GM11168 (cell line): ENCODE measurements around the gene MBD6.

ENCODE experiments used
- in situ Hi-C: fragments of 300-500 bp; cut with MboI; formaldehyde crosslinking; loops from one replicate; pipeline ENCODE4 v1.12.0; 2022; ENCODE audit warnings: low sequenced_read_pairs; ENCODE audit not compliant: unreplicated experiment

The MBD6 gene

DNA sequence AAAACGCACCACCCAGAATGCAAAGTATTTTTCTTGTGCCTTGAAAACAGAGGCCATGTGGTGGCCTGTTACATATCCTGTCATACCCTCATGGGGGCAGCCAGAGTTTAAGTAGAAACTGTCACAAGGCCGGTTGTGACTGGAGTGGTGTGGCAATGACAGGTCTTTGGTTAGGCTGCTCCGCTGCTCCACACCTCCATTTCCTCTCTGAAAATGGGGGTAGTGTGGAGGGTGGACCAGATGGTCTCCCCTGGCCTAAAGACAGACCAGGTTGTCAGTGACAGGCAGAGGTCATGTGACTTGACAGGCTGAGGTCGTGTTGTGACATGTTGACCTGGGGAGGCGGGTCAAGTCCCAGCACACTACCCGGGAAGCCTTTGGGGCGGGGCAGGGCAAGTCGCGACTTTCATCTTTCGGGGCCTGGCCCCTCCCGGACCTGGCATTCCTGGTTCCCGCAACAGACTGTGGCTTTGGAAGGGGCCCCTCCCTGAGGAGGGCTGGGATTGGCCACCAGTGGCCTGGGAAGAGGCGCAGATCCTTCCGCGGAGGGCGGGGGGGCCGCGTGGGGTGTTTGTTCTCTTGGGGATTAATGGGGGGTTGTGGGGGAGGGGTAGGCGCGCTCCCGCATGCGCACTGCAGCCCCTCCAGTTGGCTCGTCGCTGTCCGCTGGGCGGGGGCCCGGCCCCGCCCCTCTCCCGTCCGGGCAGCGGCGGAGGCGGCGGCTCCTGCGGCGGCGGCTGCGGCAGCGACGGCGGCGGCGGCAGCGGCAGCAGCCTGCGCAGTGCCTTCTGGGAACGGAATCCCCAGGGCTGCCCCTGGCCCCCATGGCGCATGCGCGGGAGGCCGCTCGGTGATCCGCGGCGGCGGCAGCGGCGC lies at the start of gene MBD6:
Gene MBD6 (plus strand): TSS at position 814 of the 876 bp plus-strand sequence. CDS start 1,480 bp downstream, outside the sequence.
- in situ Hi-C loops = no loop called here

- in situ Hi-C loops = no loop called here
Observed at GRCh38 chr12:57473392-57473791, 49.2 kb upstream of the MBD6 start.

DNA sequence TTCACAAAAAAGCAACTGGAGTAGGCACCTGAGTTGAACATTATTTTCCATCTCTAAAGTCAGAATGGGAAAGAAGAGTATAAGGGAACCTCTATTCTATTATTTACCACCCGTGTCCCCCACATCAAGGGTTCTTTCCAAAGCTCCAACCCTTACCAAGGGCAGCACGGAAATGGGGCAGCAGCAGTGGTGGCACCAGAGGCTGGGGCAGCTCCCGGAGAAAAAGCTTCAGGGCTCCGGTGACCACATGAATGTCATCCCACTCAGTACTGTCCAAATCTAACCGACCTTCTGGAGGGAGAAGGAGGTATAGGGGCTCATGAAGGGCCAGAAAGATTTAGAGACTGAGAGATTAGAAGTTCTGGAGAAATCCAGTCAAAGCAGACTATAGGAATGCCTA lies 48.7 kb upstream of the MBD6 start:
- in situ Hi-C loops = no loop called here

DNA sequence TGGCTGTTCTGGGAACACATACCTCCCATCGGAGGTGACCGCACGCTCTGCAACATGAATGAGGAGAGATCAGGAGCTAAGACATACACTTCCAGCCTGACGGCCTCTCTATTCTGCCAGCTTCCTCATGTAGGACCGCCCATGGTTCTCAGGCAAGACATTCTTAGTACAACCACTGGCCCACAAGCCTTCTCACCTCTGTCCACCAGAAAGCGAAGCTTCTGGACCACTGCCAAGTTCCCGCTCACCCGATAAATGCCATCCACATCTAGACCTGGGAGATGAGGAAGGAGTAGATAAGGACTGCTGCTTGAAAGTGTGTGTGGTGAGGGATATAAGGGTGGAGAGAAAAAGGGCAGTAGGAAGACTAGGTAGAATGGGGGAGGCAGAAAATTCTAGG lies 48.2 kb upstream of the MBD6 start:
- in situ Hi-C loops = no loop called here

DNA sequence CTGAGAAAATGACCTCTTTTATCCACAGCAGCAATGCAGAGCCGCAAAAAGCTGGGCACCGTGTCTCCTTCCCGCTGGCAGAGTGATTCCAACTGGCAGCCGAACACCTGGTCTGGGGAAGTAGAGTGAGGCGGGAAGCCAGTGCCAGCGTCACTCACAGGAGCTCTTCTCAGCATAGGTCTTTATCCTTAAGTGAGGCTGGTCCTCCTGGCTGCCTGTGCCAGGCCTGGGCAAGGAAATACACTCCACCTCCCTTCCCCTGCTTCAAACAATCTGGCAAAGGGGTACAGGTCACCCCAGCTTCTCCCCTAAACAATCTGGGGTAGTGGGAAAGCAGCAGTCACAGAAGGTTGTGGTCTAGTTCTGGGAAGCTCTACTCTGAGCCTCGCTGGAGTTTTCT lies 47.8 kb upstream of the MBD6 start:
- in situ Hi-C loops = no loop called here

GRCh38 chr12:57475271-57476161 lies 47.1 kb upstream of the MBD6 start:
- in situ Hi-C loops = no loop called here

- in situ Hi-C loops = no loop called here
Observed at GRCh38 chr12:57476162-57476992, 46.2 kb upstream of the MBD6 start.

DNA sequence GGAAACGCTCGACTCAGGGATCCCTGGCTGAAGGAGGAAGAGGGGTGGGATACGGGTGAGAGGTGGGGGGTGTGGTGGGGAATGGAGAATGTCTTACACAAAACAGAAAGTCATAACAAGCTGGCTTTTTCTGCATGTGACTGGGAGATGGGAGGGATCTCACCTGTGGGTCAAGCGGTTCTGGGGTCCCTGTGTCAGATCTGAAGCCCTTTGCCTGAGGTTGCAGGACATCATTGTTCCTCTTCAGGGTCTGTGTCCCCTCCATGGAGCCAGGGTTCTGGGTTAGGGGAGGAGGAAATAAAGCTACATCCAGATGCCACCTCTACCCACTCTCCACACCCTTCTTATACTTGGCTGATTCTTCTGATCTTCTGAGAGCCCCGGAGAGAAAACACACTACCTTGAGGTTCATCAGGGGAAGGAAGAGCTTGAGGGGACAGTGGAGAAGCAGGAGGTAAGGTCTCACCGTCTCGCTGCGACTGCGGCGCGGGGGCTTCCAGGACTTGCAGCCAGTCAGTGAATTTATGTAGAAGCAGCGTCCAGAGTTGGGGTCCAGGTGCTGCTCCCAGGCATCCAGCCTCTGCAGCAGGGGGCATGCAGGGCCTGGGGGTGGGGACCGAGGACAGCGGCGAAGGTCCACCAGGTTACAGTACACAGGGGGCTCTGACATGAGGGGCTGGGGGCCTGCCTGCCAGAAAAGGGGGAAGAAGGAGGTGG lies 45.5 kb upstream of the MBD6 start:
- in situ Hi-C loops = no loop called here

DNA sequence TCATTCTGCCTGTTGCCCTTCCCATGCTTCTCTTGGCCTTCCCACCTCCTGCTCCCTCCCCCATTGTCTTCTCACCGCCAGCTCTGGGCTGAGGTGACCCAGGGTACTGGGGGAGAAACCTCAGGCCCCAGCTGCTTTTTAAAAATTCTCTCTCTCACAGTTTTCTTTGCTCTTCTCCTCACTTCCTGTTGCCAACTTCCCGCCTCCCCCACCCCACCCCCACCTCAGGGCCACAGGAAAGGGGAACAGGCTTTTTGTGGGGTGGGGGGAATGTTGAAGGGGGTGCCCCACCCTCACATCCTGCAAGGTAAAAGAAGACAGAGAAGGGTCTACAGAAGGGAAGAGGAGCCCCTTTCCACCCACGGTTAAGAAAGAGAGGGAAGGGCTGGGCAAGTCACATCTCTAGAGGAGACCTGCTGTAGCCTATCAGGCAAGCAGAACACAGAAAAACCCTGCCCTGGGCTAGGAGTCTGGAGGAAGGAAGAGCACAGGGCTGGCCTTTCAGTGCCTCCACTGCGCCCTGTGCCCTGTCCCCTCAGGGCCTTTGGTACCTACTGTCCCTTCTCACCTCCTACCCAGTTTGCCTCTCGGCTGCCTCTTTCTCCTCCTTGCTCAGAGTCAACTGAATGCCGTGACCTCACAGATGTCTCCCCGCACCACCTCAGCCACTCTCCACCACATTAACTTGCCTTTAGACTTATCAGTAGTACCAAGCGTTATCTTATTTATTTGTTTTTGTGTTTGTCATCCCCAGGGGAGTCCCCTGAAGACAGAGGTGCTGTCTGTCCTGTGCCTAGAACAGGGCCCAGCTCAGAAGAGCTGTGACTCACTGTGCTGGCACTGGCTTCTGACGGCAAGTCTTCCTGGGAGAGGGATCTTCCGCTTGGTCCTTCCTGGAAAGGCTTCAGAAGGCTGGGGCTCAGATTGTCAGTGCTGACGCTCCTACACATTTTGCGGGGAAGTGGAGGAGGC lies 44.6 kb upstream of the MBD6 start:
- in situ Hi-C loops = no loop called here

DNA sequence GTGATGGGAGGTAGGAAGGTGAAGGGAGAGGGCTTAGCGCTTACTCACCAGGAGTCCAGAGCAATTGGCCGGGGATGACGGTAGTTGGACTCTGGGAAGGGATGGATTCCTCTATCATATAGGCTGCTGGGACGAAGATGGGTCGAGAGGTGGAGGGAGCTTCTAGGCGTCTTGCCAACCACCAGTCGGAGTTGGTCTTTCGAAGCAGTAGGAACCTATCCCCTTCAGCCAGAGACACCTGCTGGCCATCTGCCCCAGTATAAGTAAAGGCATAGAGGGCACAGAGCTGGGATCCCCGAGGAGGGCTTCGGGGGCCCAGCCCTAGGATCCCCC lies 43.6 kb upstream of the MBD6 start:
- in situ Hi-C loops = no loop called here

GRCh38 chr12:57479376-57480115 lies 43.1 kb upstream of the MBD6 start, which contains the start of gene ARHGAP9:
ARHGAP9 (minus strand) TSS chr12:57479866; CDS start chr12:57479406, 460 bp downstream.
- in situ Hi-C loops = no loop called here

DNA sequence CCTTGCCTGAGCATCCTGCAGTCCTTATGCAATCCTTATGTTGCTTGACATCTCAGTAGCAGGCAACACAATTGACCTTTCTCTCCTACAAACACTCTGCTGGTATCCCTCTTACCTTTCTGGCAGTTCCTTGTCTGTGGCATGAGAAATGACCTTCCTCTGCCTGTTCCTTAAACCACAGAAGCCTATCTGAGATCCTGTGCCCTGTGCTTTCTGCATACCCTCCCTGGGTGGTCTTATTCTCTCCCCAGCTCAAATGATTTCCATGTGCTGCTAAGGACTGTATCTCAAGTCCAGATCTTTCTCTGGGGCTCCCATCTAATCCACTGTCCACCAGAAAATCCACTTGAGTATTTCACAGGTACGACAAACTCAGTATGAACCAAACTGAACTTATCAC lies 41.0 kb upstream of the MBD6 start:
- in situ Hi-C loops = no loop called here

DNA sequence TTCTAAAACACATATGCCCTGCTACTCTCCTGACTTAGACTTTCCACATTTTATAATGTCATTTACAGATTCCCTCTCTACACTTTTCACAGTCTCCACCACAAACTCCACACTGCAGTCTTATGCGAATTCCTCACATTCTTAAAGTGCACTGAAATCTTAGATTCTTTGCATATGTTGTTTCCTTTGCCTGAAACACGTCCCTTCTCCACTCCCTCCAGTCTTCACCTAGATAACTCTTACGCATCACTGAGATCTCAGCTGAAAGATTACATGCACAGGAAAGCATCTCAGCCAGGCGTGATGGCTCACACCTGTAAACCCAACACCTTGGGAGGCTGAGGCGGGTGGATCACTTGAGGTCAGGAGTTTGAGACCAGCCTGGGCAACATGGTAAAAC lies 39.2 kb upstream of the MBD6 start:
- in situ Hi-C loops = no loop called here

DNA sequence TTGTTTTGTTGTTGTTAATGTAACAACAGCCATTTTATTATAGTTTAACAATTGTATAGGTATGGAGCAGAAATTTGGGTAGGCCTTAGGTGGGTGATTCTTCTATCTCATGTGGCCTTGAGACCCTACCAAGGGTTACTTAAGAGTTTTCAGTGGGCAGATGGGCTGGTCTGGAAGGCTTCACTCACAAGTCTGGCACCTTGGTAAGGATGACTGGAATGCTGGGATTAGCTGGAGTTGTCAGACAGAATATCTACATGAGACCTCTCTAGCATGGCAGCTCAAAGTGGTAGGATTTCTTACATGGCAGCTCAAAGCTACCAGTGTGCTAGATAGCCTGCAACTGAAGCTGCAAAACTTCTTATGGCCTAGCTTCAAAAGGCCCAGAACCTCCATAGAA lies 36.9 kb upstream of the MBD6 start:
- in situ Hi-C loops = no loop called here

- in situ Hi-C loops = no loop called here
Observed at GRCh38 chr12:57487055-57487596, 35.5 kb upstream of the MBD6 start.

DNA sequence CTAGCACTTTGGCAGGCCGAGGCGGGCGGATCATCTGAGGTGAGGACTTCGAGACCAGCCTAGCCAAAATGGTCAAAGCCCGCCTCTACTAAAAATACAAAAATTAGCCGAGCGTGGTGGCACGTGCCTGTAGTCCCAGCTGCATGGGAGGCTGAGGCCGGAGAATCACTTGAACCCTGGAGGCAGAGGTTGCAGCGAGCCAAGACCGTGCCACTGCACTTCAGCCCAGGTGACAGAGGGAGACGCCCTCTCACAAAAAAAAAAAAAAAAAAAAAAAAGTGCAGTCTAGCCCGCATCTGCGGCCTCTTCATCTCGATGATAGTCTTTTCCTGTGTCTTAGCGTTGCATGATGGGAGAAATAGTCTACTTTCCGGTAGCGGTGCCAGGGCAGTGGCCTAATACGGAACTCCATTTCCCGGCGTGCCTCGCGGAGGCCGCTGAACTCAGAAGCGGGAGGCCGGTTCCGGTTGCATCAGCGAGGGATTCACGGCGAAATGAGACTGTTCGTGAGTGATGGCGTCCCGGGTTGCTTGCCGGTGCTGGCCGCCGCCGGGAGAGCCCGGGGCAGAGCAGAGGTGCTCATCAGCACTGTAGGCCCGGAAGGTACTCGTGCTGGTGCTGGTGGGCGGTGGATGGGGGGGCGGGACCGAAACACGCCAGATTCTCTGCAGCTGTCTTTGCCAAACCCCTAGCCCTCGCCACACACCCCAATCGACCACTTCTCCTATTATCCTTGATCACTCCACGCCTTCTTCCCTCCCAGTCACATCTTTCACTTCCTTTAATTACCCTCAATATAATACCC lies 34.8 kb upstream of the MBD6 start, which contains the start of gene MARS1:
Gene MARS1 (plus strand): TSS at position 472 of the 805 bp plus-strand sequence. CDS start 23 bp downstream, at position 495.
- in situ Hi-C loops = no loop called here
